Hepatocyte (in vitro differentiated cells): Measurements from ENCODE around the gene TBC1D1.

ENCODE experiments used
- CTCF ChIP-seq: fragments of 200-600 bp; sonication (generic); IDR thresholded peaks from 2 replicates; pipeline ENCODE4 v1.5.1; 2016; ENCODE audit warnings: antibody characterized with exemption, mild to moderate bottlenecking; ENCODE audit not compliant: poor library complexity
- EZH2 ChIP-seq: fragments of 200-600 bp; sonication (generic); IDR thresholded peaks from 2 replicates; pipeline ENCODE4 v1.6.1; 2016; ENCODE audit warnings: antibody characterized with exemption, mild to moderate bottlenecking, borderline replicate concordance

GRCh38 chr4:38174801-38175200 lies 283.9 kb downstream of the TBC1D1 start:
- no peak for TF ChIP-seq CTCF
- no peak for TF ChIP-seq EZH2
